Epithelial cell of esophagus (primary cell): ENCODE data around the gene PLA1A.

Source experiments
- DNase-seq: peaks from one replicate; pipeline ENCODE4 v3.0.0; 2010; ENCODE audit warnings: low read depth
- H3K4me3 ChIP-seq: 2 replicates; pipeline ENCODE4 v1.5.1; 2011; ENCODE audit warnings: mild to moderate bottlenecking, low read length, control low read depth
- CTCF ChIP-seq: IDR thresholded peaks from 2 replicates; pipeline ENCODE4 v1.5.1; 2011; ENCODE audit warnings: low read depth, mild to moderate bottlenecking, low read length, control low read depth, inconsistent platforms; ENCODE audit not compliant: insufficient read depth; ENCODE audit errors: missing control alignments

PLA1A gene

GRCh38 chr3:119630128-119630879 is 32.6 kb downstream of the PLA1A start:
- no peak for TF ChIP-seq CTCF
- H3K4me3 ChIP-seq, result no peak overlapping the region
- peak; percentile 69 for DNase-seq

- no peak for TF ChIP-seq CTCF
Measured at GRCh38 chr3:119630880-119631329, 33.2 kb downstream of the PLA1A start.

GRCh38 chr3:119631516-119631915 is 33.8 kb downstream of the PLA1A start:
- no peak for DNase-seq

More at GRCh38 chr3:119630880-119631329, 33.2 kb downstream of the PLA1A start:
- no peak for DNase-seq
- no peak overlapping the region for H3K4me3 ChIP-seq

GRCh38 chr3:119632216-119632615 is 34.5 kb downstream of the PLA1A start:
- no peak for TF ChIP-seq CTCF
- DNase-seq, result no peak
- H3K4me3 ChIP-seq, result no peak overlapping the region

More at GRCh38 chr3:119631516-119631915, 33.8 kb downstream of the PLA1A start:
- TF ChIP-seq CTCF, result no peak
- H3K4me3 ChIP-seq, result no peak overlapping the region

GRCh38 chr3:119632829-119633228 is 35.1 kb downstream of the PLA1A start:
- TF ChIP-seq CTCF, result no peak
- no peak overlapping the region for H3K4me3 ChIP-seq
- DNase-seq, result no peak

- H3K4me3 ChIP-seq, result no peak overlapping the region
- no peak for TF ChIP-seq CTCF
Measured at GRCh38 chr3:119635719-119636118, 38.0 kb downstream of the PLA1A start.

GRCh38 chr3:119636249-119636648 is 38.6 kb downstream of the PLA1A start:
- peak; percentile 74 for DNase-seq
- no peak for TF ChIP-seq CTCF
- H3K4me3 ChIP-seq, result no peak overlapping the region

More at GRCh38 chr3:119635719-119636118, 38.0 kb downstream of the PLA1A start:
- DNase-seq, result no peak
